Measurements from ENCODE around the gene GALNT9.
"Not testable (repeated sequence)": the region's sequence is repeated elsewhere in the genome, so short reads cannot be mapped to it uniquely, and the experiment has no call there.

DNA sequence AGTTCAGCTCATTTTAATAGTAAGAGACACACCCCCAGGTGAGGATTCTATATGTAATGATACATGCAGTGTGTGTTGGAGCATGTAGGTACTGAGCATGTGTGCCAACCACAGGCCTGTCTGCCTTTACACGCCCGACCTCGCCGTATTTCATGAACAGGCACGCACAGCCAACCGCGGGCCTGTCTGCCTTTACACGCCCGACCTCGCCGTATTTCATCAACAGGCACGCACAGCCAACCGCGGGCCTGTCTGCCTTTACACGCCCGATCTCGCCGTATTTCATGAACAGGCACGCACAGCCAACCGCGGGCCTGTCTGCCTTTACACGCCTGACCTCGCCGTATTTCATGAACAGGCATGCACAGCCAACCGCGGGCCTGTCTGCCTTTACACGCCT is 63.6 kb downstream of the GALNT9 start:
- not testable (repeated sequence) for TF ChIP-seq POLR2A (IDR thresholded peaks at IDR 0.05; ENCODE audit: borderline replicate concordance, extremely low read depth, insufficient read depth, insufficient read length); SIN3A (IDR thresholded peaks at IDR 0.05; ENCODE audit: low read depth); EGR1 (IDR thresholded peaks at IDR 0.05; ENCODE audit: low read depth); POLR2AphosphoS5 (IDR thresholded peaks at IDR 0.05; ENCODE audit: low read depth, low read length); RAD21 (IDR thresholded peaks at IDR 0.05; ENCODE audit: low read depth)
- TF ChIP-seq, protein P1, sequence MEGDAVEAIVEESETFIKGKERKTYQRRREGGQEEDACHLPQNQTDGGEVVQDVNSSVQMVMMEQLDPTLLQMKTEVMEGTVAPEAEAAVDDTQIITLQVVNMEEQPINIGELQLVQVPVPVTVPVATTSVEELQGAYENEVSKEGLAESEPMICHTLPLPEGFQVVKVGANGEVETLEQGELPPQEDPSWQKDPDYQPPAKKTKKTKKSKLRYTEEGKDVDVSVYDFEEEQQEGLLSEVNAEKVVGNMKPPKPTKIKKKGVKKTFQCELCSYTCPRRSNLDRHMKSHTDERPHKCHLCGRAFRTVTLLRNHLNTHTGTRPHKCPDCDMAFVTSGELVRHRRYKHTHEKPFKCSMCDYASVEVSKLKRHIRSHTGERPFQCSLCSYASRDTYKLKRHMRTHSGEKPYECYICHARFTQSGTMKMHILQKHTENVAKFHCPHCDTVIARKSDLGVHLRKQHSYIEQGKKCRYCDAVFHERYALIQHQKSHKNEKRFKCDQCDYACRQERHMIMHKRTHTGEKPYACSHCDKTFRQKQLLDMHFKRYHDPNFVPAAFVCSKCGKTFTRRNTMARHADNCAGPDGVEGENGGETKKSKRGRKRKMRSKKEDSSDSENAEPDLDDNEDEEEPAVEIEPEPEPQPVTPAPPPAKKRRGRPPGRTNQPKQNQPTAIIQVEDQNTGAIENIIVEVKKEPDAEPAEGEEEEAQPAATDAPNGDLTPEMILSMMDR (IDR thresholded peaks at IDR 0.05 in 2 of 3, conservative IDR thresholded peaks at IDR 0.05 in 1 of 3; ENCODE audit: borderline replicate concordance in 1 of 3, insufficient read depth in 1 of 3, low read depth in 2 of 3, low read length in 2 of 3): not testable (repeated sequence)
- TF ChIP-seq, protein P2, sequence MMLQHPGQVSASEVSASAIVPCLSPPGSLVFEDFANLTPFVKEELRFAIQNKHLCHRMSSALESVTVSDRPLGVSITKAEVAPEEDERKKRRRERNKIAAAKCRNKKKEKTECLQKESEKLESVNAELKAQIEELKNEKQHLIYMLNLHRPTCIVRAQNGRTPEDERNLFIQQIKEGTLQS (IDR thresholded peaks at IDR 0.05): not testable (repeated sequence)
- TF ChIP-seq, protein P3, sequence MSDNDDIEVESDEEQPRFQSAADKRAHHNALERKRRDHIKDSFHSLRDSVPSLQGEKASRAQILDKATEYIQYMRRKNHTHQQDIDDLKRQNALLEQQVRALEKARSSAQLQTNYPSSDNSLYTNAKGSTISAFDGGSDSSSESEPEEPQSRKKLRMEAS (IDR thresholded peaks at IDR 0.05): not testable (repeated sequence)

Data from HCT116 (cell line).